Measurements from ENCODE around the gene C1orf198.

DNA sequence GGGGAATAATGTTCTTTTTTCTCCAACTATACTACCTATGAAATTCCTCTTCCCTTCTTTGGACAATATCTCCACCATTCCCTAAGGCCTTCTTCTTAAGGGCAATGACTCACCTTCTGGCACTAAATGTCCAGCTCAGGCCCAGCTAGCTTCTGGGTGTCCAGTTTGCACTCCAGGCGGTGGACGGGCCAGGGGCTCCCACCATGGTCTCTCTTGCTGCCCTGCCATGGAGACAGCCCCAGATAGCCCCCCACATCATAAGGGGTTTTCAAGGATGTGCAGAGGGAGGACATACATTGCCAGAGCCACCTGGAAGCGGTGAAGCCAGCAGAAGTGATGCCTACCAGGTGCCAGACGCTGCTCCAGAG lies 43.8 kb downstream of the C1orf198 start:
- TF ChIP-seq CEBPB (IDR thresholded peaks at IDR 0.05; ENCODE audit: low read depth) = no peak
- no peak for TF ChIP-seq EZH2 (IDR thresholded peaks at IDR 0.05)

Measured in HCT116 (cell line).